SKM-1 (cell line): ENCODE results near the gene COMMD3.

Source experiments
- DNase-seq: peaks from one replicate; lab custom pipeline; 2025; ENCODE audit not compliant: unreplicated experiment; lab: John Stamatoyannopoulos, UW

COMMD3 gene

DNA sequence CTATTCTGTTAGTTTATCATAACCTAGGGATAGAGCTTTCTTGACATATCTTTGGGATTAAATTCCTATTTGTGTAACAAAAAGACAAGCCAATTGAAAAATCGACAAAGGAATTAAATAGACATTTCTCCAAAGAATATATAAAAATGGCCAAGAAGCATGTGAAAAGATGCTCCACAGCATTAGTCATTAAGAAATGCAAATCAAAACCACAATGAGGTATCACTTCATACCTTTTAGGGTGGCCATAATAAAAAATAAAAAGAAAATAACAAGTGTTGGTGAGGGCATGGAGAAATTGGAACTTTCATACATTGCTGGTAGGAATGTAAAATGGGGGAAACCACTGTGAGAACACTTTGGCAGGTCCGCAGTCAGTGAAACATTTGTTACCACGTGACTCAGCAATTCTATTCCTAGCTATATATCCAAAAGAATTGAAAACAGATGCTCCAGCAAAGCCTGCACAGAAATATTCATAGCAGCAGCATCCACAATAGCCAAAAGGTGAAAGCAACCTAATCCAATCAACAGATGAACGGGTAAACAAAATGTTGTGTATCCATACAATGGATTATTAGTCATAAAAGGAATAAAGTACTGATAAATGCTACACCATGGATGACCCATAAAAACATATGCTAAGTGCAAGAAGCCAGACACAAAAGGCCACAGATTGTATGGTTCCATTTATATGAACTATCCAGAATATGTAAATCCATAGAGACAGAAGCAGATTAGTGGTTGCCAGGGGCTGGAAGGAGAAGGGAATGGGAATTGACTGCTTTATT, 49.7 kb downstream of the COMMD3 start:
- DNase-seq = no peak

- no peak for DNase-seq
Observed at GRCh38 chr10:22366435-22366703, 50.2 kb downstream of the COMMD3 start.

GRCh38 chr10:22366771-22367170, 50.6 kb downstream of the COMMD3 start:
- no peak for DNase-seq

GRCh38 chr10:22367471-22367870, 51.3 kb downstream of the COMMD3 start:
- DNase-seq = no peak

- DNase-seq = no peak
Observed at GRCh38 chr10:22368402-22368801, 52.2 kb downstream of the COMMD3 start.

GRCh38 chr10:22368981-22369380, 52.8 kb downstream of the COMMD3 start:
- no peak for DNase-seq

- DNase-seq = peak; percentile 9
Observed at GRCh38 chr10:22369434-22370072, 53.4 kb downstream of the COMMD3 start.
